Erythroblast (primary cell): ENCODE data around the gene HLCS.

Experiments used
- DNase-seq, 2 experiments: peaks; one replicate each; lab custom pipeline; 2025; lab: John Stamatoyannopoulos, UW
- GATA1 ChIP-seq: IDR thresholded peaks from 2 replicates; pipeline ENCODE4 v1.6.1; 2011; ENCODE audit warnings: low read depth, mild to moderate bottlenecking, control low read depth, low read length, moderate library complexity
- POLR2A ChIP-seq: IDR thresholded peaks from 2 replicates; pipeline ENCODE4 v1.6.1; 2011; ENCODE audit warnings: mild to moderate bottlenecking, low read length

The HLCS gene

GRCh38 chr21:36768496-36768895 lies 198.0 kb downstream of the HLCS start:
- TF ChIP-seq POLR2A, result no peak
- no peak for TF ChIP-seq GATA1

DNA sequence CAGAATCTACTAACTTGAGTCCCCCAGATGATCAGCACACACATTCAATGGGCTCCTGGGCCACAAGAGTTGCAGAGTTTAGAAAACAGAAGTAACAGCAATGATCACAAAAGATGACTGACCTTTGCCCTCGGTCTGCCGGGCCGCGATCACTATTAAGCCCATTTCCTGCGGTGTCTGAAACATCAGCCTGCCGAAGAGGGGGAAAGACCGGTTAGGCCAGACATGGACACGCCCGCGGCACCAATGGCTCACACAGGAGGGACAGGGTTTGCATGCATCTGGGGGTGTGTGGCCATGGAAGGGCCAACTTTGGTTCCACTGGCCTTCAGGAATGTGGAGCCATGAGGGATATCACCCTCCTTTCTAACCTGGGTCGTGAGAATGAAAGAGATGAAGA lies 199.4 kb downstream of the HLCS start:
- DNase-seq, result no peak
- TF ChIP-seq GATA1 (no peak), POLR2A (no peak)

More at GRCh38 chr21:36768496-36768895, 198.0 kb downstream of the HLCS start:
- no peak for DNase-seq

GRCh38 chr21:36766511-36766910 lies 200.0 kb downstream of the HLCS start:
- no peak for DNase-seq
- TF ChIP-seq POLR2A (no peak), GATA1 (no peak)

DNA sequence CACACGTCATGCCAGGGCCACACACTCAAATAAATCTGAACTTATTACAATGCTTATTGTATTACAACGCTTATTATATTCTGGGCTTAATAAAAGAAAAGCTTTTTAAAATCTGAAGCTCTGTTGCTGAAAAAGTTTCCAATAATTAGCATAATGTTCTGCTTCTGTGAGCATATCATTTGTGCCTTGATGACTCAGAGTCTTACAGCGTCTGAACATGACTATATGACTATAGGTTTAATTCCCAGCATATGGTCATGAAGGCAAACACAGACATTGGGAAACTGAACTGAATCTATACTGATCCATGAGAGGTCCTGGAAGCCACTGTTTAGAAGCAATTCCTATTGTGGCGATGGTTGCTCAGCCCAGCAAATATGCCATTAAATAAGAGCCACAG lies 201.2 kb downstream of the HLCS start:
- no peak for DNase-seq
- no peak for TF ChIP-seq GATA1
- TF ChIP-seq POLR2A, result no peak

DNA sequence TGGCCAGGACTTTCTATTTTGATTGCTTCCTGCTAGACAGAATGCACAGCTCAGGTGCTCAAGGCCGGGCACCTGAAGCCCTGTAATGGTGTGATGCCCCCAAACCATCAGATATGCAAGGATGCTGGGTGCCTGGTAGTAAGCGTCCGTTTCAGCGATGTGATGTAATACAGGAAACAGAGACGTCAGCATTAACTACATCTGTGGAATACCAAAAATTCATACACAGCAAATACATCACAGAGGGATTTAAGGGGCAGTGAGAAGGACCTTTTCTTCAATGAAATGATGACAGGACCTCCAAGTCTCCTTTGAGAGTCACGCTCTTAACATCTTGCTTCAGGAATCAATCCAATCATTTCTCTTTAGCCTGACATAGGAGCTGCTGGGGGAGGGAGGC lies 203.2 kb downstream of the HLCS start:
- TF ChIP-seq GATA1 (no peak), POLR2A (no peak)
- DNase-seq, result no peak

DNA sequence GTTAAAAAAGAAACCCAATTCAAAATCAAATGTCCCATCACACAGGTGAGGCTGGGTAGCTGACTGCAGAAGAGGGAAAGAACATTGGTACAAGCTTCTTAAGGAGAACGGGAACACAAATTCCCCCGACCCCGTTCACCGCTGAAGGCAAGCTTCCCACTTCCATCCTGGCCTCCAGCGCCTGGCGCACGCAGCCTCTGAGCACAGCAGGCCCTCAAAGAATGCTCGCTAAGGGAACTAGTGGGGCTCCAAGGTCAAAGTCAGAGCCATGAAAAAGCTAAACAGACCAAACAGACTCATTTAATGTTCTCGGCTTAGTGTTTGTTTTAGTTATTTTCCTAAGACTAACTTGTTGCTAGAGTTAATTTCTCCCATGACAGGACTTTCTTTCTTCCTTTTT lies 203.8 kb downstream of the HLCS start:
- DNase-seq, result no peak
- TF ChIP-seq GATA1, result no peak
- TF ChIP-seq POLR2A, result no peak

DNA sequence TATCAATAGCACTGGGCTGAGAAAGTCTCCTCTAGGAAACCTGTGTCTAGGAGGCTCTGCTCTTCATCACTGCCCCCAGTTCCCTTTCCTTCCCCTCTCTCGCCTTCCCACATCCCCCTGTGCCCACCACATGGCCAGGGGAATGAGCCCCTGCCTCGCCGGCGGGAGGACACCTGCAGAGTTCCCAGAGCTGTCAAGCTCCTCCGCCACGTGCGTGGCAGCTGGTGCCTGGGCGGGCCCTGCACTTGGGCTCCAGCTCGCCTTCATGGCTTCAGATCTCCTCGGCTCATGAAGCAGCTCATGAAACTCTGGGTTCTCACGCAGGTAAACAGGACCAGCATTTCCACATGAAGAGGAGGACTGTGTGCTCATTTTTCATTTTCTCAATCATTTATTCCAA lies 204.8 kb downstream of the HLCS start:
- no peak for TF ChIP-seq GATA1
- TF ChIP-seq POLR2A, result no peak
- DNase-seq, result no peak

GRCh38 chr21:36759348-36760083 lies 207.0 kb downstream of the HLCS start:
- DNase-seq, result no peak
- TF ChIP-seq GATA1 (no peak), POLR2A (no peak)

DNA sequence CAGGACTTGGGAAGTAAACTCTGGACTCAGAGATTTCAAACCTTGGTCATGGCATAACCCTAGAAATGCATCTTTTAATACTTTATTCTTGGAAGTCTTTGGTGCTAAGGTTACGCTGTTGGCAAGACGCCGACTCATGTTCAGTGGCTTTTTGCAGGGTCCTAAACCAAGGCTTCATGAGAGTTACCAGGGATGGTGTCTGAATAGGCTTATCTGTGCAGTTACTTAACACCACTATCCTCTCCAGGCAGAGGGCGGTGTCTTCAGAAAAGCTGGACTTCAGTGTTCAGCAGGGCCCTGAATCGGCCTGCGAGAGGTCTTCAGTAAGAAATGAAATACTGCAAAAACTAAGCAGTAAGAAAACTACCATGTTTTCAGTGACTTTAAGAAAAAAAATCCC lies 209.3 kb downstream of the HLCS start:
- DNase-seq, result no peak
- no peak for TF ChIP-seq GATA1
- no peak for TF ChIP-seq POLR2A

DNA sequence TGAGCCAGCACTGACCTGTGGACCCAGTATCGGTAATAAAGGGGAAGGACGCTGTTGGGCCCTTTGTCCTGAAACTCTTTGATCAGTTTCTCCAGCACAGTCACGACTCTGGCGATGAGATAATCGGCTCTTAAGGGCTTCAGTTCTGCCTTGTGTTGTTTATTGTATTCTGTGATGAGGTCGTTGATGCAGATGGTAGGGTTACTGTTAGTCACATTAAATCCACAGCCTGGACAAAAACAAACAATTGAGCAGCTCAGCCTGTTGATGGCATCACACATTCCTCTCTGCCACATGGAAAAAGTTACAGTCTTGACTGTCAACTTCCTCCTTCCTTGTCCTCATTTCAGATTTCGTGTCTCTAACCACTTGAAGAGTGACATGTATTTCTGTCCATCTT lies 209.9 kb downstream of the HLCS start:
- DNase-seq, result no peak

GRCh38 chr21:36754241-36754898 lies 212.1 kb downstream of the HLCS start:
- no peak for DNase-seq
- no peak for TF ChIP-seq GATA1
- TF ChIP-seq POLR2A, result no peak

More for the DNA sequence above, 209.9 kb downstream of the HLCS start:
- TF ChIP-seq GATA1, result no peak
- no peak for TF ChIP-seq POLR2A

- no peak for TF ChIP-seq POLR2A
- no peak for TF ChIP-seq GATA1
- no peak for DNase-seq
Observed at GRCh38 chr21:36753556-36753955, 212.9 kb downstream of the HLCS start.

DNA sequence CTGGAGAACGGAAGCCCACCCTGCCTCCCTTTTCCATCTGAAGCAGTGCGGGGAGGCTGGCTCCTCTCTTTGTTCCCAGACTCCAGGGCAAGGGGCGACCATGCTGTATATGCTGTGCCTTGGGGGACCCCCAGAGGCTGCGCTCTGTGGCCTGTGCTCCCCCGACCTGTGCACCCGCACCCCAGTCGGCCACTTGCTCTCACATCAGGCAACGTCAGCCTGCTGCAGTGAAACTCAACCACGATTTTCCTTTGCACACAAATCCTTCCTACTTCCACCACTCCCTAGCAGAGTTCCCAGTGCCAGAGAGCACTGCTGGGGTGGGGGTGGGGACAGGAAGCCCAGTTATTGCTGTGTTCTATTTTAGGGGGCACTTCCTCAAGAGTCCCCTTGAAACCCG lies 215.1 kb downstream of the HLCS start:
- TF ChIP-seq POLR2A (no peak), GATA1 (no peak)
- no peak for DNase-seq

DNA sequence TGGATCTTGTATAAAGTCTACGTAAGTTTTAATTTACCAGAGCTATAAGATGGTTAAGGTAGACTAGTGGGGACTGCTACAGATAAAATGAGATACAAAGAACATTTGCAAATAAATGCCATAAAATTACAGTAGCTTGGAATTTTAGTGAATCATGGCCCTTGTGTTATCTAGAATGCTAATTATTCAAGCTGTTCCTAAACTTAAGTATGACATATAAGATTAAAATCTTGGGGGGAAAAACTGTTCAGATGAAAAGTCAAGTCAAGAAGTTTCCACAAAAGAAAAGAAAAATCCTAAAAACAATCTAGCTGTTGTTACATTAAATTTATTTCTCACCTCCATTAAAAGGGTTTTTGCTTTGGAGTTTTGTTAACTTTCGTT lies 215.9 kb downstream of the HLCS start:
- TF ChIP-seq GATA1 (no peak), POLR2A (no peak)
- DNase-seq, result no peak
